Heart left ventricle (tissue), 16 donors: ENCODE results near the gene CMBL. TPM values are rescaled to one million over a fixed set of nuclear protein-coding genes. Genes with fewer than 3 reads are reported as not detected.
A peak's percentile ranks its signal among the peaks of the same experiment; 100 is the strongest.
"Not testable (repeated sequence)": the region's sequence is repeated elsewhere in the genome, so short reads cannot be mapped to it uniquely, and the experiment has no call there.

ENCODE experiments used
- ATAC-seq, 4 donors: fragments of 200-7000 bp; cut with Tn5 transposase; one replicate each; pipeline ENCODE4 v1.9.1; 2020 to 2022; ENCODE audit warnings: moderate library complexity in 4 of 4, mild to moderate bottlenecking in 3 of 4, moderate number of reproducible peaks in 1 of 4
- DNase-seq, 5 donors: peaks; one replicate each; pipeline ENCODE4 v3.0.0-alpha.2; 2020
- H3K27ac ChIP-seq, 12 donors: fragments of 200-600 bp; sonication (generic) in 4 of 12; one replicate each; pipeline versions ENCODE4 v1.5.0 to v1.8.0; 2016 to 2022; ENCODE audit warnings: mild to moderate bottlenecking in 2 of 12
- H3K27me3 ChIP-seq, 9 donors: fragments of 200-600 bp; sonication (generic) in 2 of 9; one replicate each; pipeline versions ENCODE4 v1.5.1 to v1.8.0; 2016 to 2022; ENCODE audit warnings: mild to moderate bottlenecking in 3 of 9
- H3K36me3 ChIP-seq, 9 donors: fragments of 200-600 bp; sonication (generic) in 2 of 9; one replicate each; pipeline versions ENCODE4 v1.5.0 to v1.8.0; 2018 to 2022; ENCODE audit warnings: mild to moderate bottlenecking in 2 of 9
- H3K4me1 ChIP-seq, 12 donors: fragments of 200-600 bp; sonication (generic) in 4 of 12; one replicate each; pipeline versions ENCODE4 v1.5.0 to v1.8.0; 2016 to 2022; ENCODE audit warnings: mild to moderate bottlenecking in 3 of 12
- H3K4me3 ChIP-seq, 12 donors: fragments of 200-600 bp; sonication (generic) in 4 of 12; one replicate each; pipeline versions ENCODE4 v1.5.0 to v1.8.0; 2017 to 2022; ENCODE audit warnings: mild to moderate bottlenecking in 9 of 12, moderate library complexity in 4 of 12
- H3K9me3 ChIP-seq, 12 donors: fragments of 200-600 bp; sonication (generic) in 4 of 12; one replicate each; pipeline versions ENCODE4 v1.5.0 to v1.8.0; 2016 to 2022; ENCODE audit warnings: mild to moderate bottlenecking in 1 of 12
- CTCF ChIP-seq, 12 donors: fragments of 200-600 bp; sonication (generic) in 4 of 12; IDR thresholded peaks; one replicate each; pipeline versions ENCODE4 v1.5.0 to v1.8.0; 2018 to 2022; ENCODE audit warnings: antibody characterized with exemption in 12 of 12, mild to moderate bottlenecking in 5 of 12
- POLR2A ChIP-seq, 2 donors: fragments of 450-650 bp; IDR thresholded peaks; one replicate each; pipeline ENCODE4 v1.6.1; 2017; ENCODE audit warnings: antibody characterized with exemption in 2 of 2, mild to moderate bottlenecking in 2 of 2, moderate library complexity in 2 of 2
- WGBS, 4 donors: extraction: QIAGEN DNeasy Blood & Tissue Kit in 2 of 4; methylation state at CpG; one replicate each; pipeline versions ENCODE4 v1.1.5 to v1.1.7; 2013 to 2018; 5-methylcytosine and 5-hydroxymethylcytosine counted together
- intact Hi-C, 10 donors: fragments of 100-400 bp; cut with DNase I; formaldehyde crosslinking; loops; one replicate each; pipeline versions ENCODE4 v1.11.1 to v1.14.2; 2022
- polyA plus RNA-seq, 2 donors: library from polyadenylated mRNA; stranded (reverse); fragments of 200-250 nt; gene quantifications; one replicate each; pipeline ENCODE4 v1.2.3, GENCODE V29; 2013
- total RNA-seq, 9 donors: library from RNA; depleted of rRNA in 2 of 9; stranded (reverse); fragments of >200 nt in 2 of 9; fragmentation: NEBNext Ultra II Directional in 3 of 9; extraction: Animal tissue kit (Norgen Biotek cat#: 25700) in 3 of 9; gene quantifications; one replicate each; pipeline versions ENCODE4 v1.1.0 to v1.2.4, GENCODE V29; 2016 to 2023
- donor health status: ischemic (EF 13 %, LVEDD 7.1; RV severe dilation, severe dysfunction).
- donor health status: healthy with polysubstance abuse.
- donor health status: DM: no; HTN: yes; CAD: no.
- donor health status: DM: no; HTN: no; CAD: no.
- donor health status: ischemic (EF 25% LVEDD 6.9; RV normal size, moderate dysfunction).
- donor health status: ischemic (EF 25% LVEDD 5.7; RV mildly dilated, moderate dysfunction).
- donor health status: healthy.
- donor health status: DM: yes; HTN: yes; CAD: no.
- donor health status: ischemic (EF 35%, LVEDD 5.7; RV mildly dilated, moderate dysfunction).
- donor health status: nonischemic (EF 11% LVEDD 7.7; RV severe dilation, severe dysfunction).
- donor health status: DM: yes; HTN: yes; CAD: no.
- donor health status: PGD.
- donor health status: ischemic (EF 29% LVEDD 5.4; RV normal size, mild dysfunction).
- donor health status: nonischemic (EF 23%, LVEDD 6.1; RV moderate dilation, normal function).

Gene CMBL
- total and polyA plus RNA-seq, 11 donors: 12.4 to 53.5 (median 29.0) TPM

- Histone ChIP-seq H3K27me3 (no peaks in the 10 kb centered on the region), H3K36me3 (peaks cover 0 to 31% (median 24%) of the 10 kb centered on the region in 9 donors), H3K27ac (peak overlapping the region in 10 of 12 donors; percentile 90 to 98 (median 95)), H3K4me1 (peaks cover 0 to 37% (median 24%) of the 10 kb centered on the region in 12 donors), H3K9me3 (no peaks in the 10 kb centered on the region), H3K4me3 (peak overlapping the region; percentile 81 to 94 (median 86))
- DNase-seq (no peak), ATAC-seq (no peak)
- intact Hi-C loops: no loop called here
- WGBS, 4 donors: 0 to 1% (median 1%) methylated on average over 20 to 21 of the region's 21 CpGs
- no peak for TF ChIP-seq POLR2A (IDR thresholded peaks at IDR 0.05)
- TF ChIP-seq CTCF (IDR thresholded peaks at IDR 0.05): no peak
Observed at GRCh38 chr5:10250806-10251276, 56.9 kb downstream of the CMBL start.

- peak; percentile 90 to 96 (median 92) for ATAC-seq
- Histone ChIP-seq H3K27ac (peak within 1 kb of the TSS; percentile 90 to 98 (median 94)), H3K4me3 (peak within 1 kb of the TSS; percentile 81 to 94 (median 86)), H3K36me3 (peaks cover 0 to 24% (median 17%) of the 10 kb centered on the region in 9 donors), H3K9me3 (no peaks in the 10 kb centered on the region), H3K27me3 (no peaks in the 10 kb centered on the region), H3K4me1 (peaks cover 0 to 37% (median 24%) of the 10 kb centered on the region in 12 donors)
- 0 to 2% (median 0%) methylated on average over 31 to 67 of the region's 67 CpGs for WGBS, 4 donors
- intact Hi-C loops: no loop called here
- TF ChIP-seq POLR2A (IDR thresholded peaks at IDR 0.05) (peak in 1 of 2 donors; percentile 44), CTCF (IDR thresholded peaks at IDR 0.05) (no peak)
- peak; percentile 93 to 96 (median 95) for DNase-seq
Observed at GRCh38 chr5:10249948-10250805, 57.5 kb downstream of the CMBL start, which contains the start of gene CCT5. TSS of gene CCT5 (plus strand) at chr5:10250280. CDS start at chr5:10250341, 61 bp downstream.

- TF ChIP-seq CTCF (IDR thresholded peaks at IDR 0.05) (no peak), POLR2A (IDR thresholded peaks at IDR 0.05) (no peak)
- Histone ChIP-seq H3K36me3 (peaks cover 0 to 8% (median 2%) of the 10 kb centered on the region in 9 donors), H3K4me1 (peaks cover 0 to 34% (median 24%) of the 10 kb centered on the region in 12 donors), H3K27me3 (no peaks in the 10 kb centered on the region), H3K9me3 (no peaks in the 10 kb centered on the region), H3K27ac (peak overlapping the region; percentile 90 to 98 (median 94)), H3K4me3 (peak overlapping the region; percentile 81 to 94 (median 86))
- no peak for DNase-seq
- no peak for ATAC-seq
- intact Hi-C loops: no loop called here
- WGBS, 4 donors: 60 to 68% (median 65%) methylated on average over 27 to 29 of the region's 29 CpGs
Observed at GRCh38 chr5:10248378-10249260, 59.1 kb downstream of the CMBL start.

- 93 to 97% (median 95%) methylated on average over 4 of the region's 4 CpGs for WGBS, 4 donors
- intact Hi-C loops: not testable (repeated sequence)
Observed at GRCh38 chr5:10247217-10247616, 60.5 kb downstream of the CMBL start.

More at GRCh38 chr5:10247217-10247616, 60.5 kb downstream of the CMBL start:
- H3K27ac ChIP-seq, H3K36me3 ChIP-seq, H3K4me3 ChIP-seq, DNase-seq, H3K9me3 ChIP-seq, ATAC-seq, H3K27me3 ChIP-seq: not testable (repeated sequence)
- H3K4me1 ChIP-seq: peaks cover 0 to 26% (median 23%) of the 10 kb centered on the region in 12 donors
